DMS153 (cell line): ENCODE results near the gene ZNF281.
A peak's percentile ranks its signal among the peaks of the same experiment; 100 is the strongest.
"Not testable (repeated sequence)": the region's sequence is repeated elsewhere in the genome, so short reads cannot be mapped to it uniquely, and the experiment has no call there.

Experiments used
- DNase-seq: peaks from one replicate; lab custom pipeline; 2025; lab: John Stamatoyannopoulos, UW

ZNF281 gene

DNA sequence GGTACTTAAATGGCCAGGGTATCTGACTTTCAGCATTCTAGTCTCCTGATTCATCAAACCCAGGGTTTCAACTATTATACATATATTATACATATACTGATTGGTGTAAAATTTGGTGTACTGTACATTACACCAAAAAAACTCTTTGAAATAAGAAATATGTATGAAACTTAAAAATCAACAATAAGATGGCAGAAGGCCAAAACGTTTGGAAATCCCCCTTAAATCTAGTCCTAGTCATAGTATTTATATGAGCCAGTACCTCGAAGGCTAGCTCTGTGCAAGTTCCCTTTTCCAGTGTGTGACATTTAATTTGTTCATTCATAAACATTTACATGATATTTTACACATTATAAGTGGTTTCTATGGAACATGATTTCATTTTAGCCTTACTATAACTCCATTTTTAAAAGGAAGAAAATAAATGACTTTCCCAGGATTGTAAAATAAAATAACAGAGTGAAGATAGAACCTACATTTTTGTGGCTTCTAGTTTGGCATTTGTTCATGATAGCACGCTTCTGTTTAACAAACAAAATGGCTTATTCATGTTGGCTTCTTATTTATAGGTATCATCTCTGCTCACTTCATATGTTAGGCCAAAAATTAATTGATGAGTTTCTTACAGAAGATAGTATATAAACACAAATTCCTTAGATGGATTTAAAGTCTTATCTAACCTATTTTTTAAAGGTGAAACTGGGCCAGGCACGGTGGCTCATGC, 18.8 kb upstream of the ZNF281 start:
- no peak for DNase-seq

DNA sequence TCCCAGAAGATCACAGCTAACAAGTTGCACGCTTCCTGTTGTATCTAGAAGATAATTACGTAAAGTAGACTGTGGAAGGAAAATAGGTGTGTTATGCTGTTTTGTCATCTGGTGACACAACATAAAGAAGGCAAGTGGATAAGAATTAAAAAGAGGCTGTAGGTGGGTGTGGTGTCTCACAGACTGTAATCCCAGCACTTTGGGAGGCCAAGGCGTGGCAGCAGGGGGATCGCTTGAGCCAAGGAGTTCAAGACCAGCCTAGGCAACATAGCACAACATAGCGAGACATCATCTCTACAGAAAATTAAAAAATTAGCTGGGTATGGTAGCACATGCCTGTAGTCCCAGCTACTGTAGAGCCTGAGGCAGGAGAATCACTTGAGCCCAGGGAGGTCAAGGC, 17.9 kb upstream of the ZNF281 start:
- no peak for DNase-seq

DNA sequence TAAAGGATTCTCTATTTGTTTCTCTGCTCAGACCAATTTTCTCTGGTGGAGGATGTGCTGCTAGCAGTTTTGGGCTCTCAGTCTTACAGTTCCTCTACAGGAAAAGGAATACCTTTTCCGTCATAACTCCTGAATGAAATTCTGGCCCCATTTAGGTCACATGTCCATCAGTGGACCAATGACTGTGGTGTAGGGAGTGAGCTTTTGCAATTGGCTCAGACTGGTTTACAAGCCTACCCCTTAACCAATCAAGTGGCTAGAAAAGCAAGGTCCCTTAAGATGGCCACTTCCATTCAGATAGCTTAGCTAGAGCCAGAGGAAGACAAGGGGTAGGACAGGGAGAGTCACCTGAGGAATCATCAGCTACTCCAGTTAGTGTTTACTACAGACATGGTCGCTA, 16.4 kb upstream of the ZNF281 start:
- DNase-seq = no peak

DNA sequence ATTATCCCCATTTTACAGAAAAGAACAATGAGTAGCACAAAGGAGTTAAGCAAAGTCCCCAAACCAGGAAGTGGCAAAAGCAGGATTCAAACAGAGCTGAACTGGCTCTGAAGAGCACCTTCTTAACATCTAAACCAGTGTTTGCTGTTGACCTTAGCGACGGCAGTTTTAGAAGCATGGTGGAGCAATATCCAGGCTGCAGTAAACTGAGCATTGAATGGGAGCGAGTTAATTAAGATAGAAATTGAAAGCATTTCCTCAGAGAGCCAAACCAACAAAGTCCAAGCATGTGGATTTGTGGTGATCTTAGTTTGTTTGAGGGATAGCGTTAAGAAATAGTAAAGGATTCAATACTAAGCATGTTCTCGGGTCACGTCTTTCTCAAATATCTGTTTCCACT, 13.4 kb upstream of the ZNF281 start:
- peak; percentile 29 for DNase-seq

DNA sequence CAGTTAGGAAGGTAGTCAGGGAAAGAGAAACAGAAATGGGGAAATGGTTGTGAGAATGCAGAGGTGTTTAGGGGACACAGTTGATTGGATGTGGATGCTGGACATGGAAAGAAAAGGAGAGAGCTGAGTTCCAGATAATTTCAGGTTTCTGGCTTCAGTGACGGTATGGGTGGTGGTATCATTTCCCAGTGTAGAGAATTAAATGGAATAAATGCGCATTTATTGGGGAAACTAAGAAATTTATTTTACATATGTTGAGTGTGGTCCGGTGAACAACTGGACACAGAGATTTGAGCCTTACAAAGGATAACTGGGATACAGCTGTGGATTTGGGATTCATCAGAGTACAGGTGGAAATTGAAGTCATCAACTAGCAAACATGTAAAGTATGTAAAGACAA, 12.4 kb upstream of the ZNF281 start:
- no peak for DNase-seq

DNA sequence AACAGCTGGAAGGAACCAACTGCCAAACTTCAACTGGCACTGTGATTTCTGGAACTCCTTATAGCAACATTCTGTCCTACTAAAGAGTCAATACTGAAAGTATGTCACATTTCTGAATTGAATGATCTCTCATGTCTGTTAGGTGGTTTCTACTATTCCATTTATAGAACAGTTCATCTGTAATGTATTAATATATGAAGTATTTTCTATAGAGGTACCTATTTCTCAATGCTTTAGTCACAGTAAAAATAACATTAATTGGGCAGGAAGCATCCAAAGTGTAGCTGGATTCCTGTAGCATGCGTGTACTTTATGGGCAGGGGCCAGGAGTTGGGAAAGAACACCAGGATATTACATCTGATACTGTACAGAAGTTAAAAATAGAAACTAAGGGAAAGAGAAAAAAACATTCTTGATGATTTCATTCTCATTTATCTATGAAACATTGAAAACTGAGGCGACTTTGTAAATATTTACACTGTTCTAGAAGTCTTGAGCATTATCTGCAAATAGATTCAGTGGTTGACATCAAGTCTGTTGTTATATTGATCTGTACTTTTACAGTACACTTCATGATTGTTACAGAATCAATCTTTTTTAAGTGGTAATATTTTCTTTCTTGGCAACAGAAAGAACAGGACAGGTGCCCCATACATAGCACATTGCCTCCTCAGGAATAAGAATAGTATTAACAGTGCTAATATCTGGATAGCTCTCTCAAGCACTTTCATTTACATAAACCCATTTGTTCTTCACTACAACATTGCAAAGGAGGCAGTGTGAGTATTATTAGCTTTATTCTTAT, 6.2 kb upstream of the ZNF281 start:
- no peak for DNase-seq

DNA sequence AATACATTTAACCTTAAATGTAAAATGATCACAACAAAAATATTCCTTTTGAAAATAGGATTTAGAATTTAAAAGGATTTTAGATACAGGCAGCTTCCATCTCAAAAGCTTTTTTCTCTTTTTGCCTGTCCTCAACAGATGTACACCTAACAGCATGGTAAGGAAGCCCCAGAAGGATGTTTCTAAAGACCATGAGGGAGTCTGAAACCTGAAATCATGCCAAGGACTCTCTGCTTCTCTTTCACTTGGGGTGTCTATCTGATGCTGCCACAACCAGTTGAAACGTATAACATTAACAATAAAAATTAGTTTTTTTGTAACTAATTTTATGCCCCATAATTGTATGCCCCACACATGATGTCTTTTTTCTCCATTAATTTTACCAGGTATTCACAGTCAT, 5.4 kb upstream of the ZNF281 start:
- DNase-seq = no peak

DNA sequence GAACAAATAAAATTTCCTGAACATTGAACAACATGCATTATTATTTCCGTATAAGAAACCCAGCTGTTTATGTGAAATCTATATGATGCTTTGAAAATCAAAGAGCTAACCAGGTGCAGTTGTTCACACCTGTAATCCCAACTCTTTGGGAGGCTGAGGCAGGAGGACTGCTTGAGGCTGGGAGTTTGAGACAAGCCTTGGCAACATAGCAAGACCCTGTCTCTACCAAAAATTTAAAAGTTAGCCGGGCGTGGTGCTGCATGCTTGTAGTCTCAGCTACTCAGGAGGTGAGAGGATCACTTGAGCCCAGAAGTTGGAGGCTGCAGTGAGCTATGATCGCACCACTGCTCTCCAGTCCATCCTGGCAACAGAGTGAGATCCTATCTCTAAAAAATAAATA, 4.8 kb upstream of the ZNF281 start:
- DNase-seq = no peak

DNA sequence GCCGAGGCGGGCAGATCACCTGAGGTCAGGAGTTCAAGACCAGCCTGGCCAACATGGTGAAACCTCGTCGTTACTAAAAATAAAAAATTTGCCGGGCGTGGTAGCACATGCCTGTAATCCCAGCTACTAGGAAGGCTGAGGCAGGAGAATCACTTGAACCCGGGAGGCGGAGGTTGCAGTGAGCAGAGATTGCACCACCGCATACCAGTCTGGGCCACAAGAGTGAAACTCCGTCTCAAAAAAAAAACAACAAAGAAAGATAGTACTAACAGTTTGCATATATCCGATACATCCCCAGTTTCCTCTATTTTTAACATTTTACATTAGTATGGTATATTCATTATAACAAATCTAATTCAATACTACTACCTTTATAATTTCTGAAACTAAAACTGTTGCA, 3.9 kb upstream of the ZNF281 start:
- not testable (repeated sequence) for DNase-seq

DNA sequence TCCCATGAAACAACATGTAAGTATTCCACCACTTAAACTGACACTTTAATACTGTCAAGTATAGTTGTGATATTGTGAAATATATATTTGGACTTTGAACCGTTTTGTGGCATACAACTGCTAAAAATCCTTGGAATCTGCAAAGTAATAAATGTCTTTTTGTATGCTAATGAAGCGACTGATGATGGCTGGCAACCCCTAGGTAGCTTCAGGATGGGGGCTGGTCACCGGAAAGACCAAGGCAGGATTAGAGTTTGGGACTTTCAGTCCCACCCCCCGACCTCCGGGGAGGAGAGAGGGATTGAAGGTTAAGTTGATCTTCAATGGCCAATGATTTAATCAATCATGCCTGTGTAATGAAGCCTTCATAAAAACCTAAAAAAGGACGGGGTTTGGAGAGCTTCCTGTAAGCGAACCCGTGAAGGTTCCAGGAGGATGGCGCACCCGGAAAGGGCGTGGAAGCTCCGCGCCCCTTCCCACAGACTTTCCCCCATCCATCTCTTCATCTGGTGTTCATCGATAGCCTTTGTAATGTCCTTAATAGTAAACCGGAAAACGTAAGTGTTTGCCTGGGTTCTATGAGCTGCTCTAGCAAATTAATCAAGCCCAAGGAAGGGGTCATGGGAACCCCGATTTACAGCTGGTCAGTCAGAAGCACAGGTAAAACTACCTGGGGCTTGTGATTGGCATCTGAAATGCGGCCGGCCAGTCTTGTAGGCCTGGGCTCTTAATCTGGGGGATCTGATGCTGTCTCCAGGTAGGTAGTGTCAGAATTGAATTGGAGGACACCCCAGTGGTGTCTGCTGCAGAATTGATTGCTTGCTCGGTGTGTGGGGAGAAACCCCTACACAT, 1.8 kb upstream of the ZNF281 start:
- DNase-seq = no peak

DNA sequence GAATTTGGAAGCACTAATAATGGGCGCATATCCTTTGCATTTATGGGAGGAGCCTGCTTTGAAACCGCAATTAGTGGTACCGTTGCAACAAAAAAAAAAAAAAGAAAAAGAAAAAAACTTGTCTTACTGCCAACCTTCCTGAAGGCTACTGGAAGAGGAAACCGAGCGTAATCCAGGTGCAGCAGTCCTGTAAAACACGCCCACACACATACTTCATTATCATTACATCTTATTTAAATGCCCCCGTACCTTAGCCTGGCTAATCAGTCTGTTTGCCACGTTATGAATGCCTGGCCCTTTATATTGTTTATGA, 686 bp upstream of the ZNF281 start:
- peak; percentile 81 for DNase-seq

DNA sequence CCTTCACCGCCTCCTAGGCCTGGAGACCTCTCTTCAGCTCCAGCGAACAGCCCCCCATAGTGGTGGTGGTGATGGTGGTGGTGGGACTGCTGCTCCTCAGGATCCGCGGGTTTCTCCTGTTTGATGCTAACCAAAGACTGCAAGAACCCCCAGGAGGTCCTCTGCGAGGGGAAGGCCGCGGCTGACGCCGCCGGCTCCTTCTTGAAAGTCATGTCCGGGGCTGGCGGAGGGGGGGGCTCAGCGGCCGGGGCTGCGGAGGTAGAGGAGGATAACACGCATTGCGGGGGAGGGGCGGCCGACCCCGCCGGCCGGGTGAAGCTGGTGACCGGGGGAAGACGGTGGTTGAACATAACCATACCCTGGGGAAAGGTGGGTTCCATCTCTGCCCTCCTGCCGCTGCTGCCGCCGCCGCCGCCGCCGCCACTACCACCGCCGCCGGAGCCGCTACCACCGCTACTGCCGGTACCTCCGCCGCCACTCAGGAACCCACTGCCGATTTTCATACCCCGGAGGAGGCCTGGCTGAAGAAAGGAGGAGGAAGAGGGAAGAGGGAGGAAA, 554 bp downstream of the ZNF281 start:
- DNase-seq = no peak

DNA sequence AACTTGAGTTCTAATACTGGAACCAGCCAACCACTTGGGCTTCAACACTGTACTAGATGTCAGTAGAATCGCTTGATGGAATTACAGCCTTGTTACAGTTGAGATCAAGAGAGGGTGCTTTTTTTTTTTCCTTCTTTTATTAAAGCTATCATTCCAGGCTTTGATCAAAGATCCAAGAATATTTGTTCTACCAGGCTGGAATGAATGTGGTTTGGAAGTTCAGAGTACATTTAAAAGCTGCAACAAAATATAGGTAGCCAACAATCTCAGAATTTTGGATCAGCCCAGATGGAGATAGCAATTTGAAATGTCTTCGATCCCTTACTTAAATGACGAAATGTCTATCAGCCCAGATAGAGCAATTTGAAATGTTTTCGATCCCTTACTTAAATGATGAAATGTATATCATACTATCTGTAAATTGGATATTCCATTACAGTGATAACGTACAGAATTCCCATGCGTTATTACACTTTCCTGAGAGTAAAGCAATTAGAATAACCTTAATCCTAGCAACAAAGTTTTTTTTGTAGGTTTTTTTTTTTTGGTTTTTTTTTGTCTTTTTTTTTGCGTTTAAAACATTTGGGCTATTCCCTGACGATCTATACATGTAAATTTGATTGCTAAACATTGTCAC, 3.6 kb downstream of the ZNF281 start:
- DNase-seq = no peak

DNA sequence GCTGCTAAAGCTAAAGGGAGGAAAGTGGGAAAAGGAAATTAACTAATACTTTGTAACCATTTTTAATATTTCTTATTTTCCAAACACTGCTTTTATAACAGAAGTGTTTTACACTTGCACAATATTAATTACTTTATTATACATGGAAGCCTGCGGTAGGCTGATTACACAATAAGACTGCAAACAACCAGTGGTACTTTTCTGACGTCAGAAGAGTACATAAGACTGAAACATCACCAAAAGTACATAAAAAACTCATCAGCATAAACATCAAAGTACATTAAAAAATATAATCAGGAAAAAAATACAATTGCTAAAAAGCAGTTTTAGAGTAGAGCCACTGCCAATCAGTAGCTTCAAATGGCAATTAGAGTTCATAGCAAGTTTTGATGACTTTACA, 4.6 kb downstream of the ZNF281 start:
- DNase-seq = no peak

DNA sequence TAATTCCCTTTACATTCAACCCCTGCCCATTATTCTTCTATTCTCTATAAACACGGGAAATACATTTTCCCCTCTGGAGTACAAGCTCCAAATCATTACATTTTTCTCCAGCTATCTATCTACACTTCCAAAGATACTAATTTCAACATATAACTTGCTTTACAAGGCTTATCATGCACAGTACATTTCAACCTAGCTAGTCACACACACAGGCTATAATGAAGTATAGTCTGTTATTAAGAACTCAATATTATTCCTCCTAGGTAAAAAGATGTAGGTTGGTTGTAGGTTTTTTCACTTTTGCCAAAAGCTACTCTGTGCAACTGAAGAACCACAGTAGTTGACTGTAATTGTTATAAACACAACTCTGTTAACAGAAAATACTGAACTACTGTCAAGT, 8.1 kb downstream of the ZNF281 start:
- DNase-seq = no peak

DNA sequence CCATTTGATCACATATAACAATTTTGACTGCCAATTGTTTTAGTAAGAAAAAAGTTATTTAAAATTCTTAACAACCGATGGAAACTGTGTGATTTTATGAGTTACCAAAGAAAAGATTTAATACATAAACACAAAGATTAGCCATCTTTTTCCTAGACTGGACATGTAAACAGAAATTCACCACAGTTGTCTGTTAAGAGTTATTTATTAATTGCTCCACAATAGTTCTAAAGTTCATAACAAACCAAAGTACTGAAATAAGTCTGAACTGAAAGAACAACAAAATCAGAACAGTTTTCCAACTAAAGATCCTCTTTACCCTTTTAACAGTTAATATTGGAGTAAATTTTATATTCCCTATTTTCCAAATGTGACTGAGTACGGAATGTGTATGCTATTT, 8.6 kb downstream of the ZNF281 start:
- no peak for DNase-seq

DNA sequence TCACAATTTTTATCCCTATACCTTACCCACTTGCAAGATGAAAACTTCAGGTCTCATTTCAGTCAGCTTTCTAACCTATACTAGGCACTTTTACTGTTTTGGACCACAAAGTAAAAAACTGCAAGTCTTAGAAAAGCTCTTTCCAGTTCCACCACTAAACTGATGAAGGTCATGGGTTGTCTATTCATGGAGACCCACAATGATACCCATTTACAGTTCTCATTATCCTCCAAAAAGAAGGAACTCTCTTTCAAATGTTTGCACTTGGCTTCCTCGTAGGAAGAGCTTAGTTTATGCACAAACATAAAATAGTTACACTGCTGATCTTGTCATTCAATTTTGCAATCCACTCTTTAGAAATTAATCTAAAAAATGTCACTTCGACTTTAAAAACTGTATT, 9.3 kb downstream of the ZNF281 start:
- no peak for DNase-seq

DNA sequence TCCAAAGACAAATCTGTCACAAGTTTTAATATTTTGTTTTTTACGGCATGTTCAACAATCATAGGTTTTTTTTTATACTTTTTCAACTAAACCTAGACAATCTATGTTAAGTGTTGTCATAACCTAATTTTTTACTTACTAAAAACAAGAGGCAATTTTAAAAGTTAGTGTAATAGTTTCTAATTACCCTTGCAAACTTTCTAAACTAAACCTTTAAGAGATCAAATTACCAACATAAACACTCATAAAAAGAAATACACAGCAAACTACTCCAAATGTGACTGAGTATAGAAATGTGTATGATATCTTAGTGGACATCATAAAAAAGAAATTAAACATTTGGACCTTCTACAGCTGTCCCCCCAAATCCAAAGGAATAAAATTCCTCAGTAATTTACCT, 10.0 kb downstream of the ZNF281 start:
- DNase-seq = no peak

DNA sequence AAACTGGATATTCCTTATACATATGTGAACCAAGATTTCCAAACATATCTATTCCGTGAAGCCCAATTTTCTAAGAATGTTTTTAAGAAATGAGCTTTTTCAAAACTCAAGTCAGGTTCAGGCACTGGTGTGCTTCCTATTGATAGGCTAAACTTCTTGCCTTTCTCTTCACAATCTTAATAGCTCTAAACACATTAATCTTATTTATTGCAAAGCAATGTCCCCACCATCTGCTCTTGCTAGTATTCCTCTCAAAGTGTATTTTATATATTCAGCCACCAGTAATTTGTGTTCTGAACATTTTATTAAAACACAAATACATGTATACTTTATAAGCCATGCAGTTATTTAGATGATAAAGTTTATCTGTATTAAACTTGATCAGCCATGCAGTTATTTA, 11.5 kb downstream of the ZNF281 start:
- DNase-seq = no peak

DNA sequence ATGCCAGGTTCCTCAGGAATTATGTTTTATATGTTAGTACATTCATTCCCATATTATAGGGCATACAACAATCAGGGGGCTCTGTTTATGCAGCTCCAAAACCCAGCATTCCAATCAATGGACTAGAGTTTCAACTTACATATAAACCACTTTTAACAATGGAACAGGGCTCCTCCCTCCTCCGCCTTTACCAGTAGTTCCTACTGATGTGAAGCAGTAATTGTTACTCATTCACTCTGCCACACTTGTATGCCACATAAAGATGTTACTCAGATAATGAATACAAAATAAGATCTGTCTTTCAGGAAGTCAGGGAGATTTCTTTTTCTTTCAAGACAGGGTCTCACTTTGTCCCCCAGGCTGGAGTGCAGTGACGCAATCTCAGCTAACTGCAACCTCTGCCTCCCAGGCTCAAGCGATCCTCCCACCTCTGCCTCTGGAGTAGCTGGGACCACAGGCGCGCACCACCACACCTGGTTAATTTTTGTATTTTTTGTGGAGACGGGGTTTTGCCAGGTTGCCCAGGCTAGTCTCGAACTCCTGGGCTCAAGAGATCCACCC, 17.1 kb downstream of the ZNF281 start:
- no peak for DNase-seq

DNA sequence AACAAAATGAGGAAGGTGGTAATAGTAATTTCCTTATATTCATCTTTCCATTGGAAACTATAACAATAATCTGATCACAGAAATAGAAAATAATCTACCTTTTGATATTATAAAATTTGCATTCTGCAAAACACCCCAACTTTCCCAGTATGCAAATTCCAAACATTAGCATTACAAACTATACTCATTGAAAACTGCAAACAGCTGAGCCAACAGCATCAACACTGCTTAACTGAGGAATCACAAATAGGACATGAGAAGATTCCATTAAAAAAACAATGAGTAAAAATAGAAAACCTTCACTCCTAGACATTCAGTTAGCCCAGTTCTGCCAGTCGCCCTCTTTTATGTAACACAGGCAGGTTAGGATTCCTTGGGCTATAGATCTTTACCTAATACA, 18.1 kb downstream of the ZNF281 start:
- DNase-seq = no peak

DNA sequence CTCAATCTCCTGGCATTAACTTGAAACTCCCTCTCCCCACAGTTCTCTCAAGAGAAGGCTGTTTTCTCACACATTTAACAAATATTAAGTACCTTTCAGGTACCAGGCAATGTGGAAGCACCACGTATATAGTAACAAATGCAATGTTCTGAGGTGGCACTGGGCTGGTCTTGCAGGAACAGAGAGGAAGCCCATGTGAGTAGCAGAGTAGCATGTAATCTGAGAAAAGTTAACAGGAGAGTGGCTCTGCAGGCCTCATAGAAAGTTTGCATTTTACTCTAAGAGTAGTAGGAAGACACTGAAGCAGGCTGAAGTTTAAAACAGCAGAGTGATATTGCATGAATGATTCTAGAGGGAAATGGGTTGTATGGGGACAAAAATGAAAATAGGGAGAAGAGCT, 21.0 kb downstream of the ZNF281 start:
- no peak for DNase-seq
